WTC11 (cell line): ENCODE data around the gene SRPK3. TPM values are rescaled to one million over a fixed set of nuclear protein-coding genes. Genes with fewer than 3 reads are reported as not detected.
"Not testable (repeated sequence)": the region's sequence is repeated elsewhere in the genome, so short reads cannot be mapped to it uniquely, and the experiment has no call there.

Experiments used
- ATAC-seq: fragments of 200-7000 bp; cut with Tn5 transposase; 2 replicates; pipeline ENCODE4 v1.10.0; 2021; ENCODE audit warnings: mild to moderate bottlenecking, moderate library complexity
- CTCF ChIA-PET: fragments of 300-600 bp; sonication (Branson Sonifier 250); formaldehyde crosslinking; loops from one replicate; lab custom pipeline; 2021; ENCODE audit warnings: antibody characterized with exemption; lab: Charles Lee
- POLR2A ChIA-PET: fragments of 350-600 bp; sonication (Branson Sonifier 250); formaldehyde crosslinking; loops from one replicate; lab custom pipeline; 2021; ENCODE audit warnings: antibody characterized with exemption; lab: Charles Lee
- DNase-seq: peaks from one replicate; pipeline ENCODE4 v3.0.0; 2021; ENCODE audit warnings: low spot score
- H3K27ac Mint-ChIP-seq: 2 replicates; pipeline ENCODE4 v1.8.0; 2021; ENCODE audit warnings: mixed read lengths
- H3K27me3 Mint-ChIP-seq: 2 replicates; pipeline ENCODE4 v1.8.0; 2021; ENCODE audit warnings: low read depth, mild to moderate bottlenecking, moderate library complexity, mixed read lengths
- H3K36me3 Mint-ChIP-seq: 2 replicates; pipeline ENCODE4 v1.8.0; 2021; ENCODE audit warnings: mixed read lengths
- H3K4me1 Mint-ChIP-seq: 2 replicates; pipeline ENCODE4 v1.8.0; 2022; ENCODE audit warnings: mixed read lengths
- H3K4me3 Mint-ChIP-seq: 2 replicates; pipeline ENCODE4 v1.8.0; 2021; ENCODE audit warnings: mild to moderate bottlenecking, moderate library complexity, mixed read lengths
- H3K9me3 Mint-ChIP-seq: 2 replicates; pipeline ENCODE4 v1.8.0; 2021; ENCODE audit warnings: mixed read lengths
- CREB1 ChIP-seq: sonication (generic); formaldehyde crosslinking; IDR thresholded peaks from 2 replicates; pipeline ENCODE4 v1.8.0; 2023; ENCODE audit warnings: mild to moderate bottlenecking, missing genetic modification reagents
- GABPB1 ChIP-seq: sonication (generic); formaldehyde crosslinking; IDR thresholded peaks from 2 replicates; pipeline ENCODE4 v1.8.1; 2023; ENCODE audit warnings: mild to moderate bottlenecking, missing genetic modification reagents
- JAZF1 ChIP-seq: fragments of 250-450 bp; sonication (Bioruptor Pico); IDR thresholded peaks from 2 replicates; pipeline ENCODE4 v1.9.0; 2021; ENCODE audit warnings: moderate library complexity, mild to moderate bottlenecking, inconsistent platforms
- RELA ChIP-seq: sonication (generic); formaldehyde crosslinking; IDR thresholded peaks from 2 replicates; pipeline ENCODE4 v1.8.1; 2022; ENCODE audit warnings: missing genetic modification reagents, mild to moderate bottlenecking, borderline replicate concordance
- total RNA-seq: library from RNA; stranded (reverse); gene quantifications from 3 replicates; pipeline ENCODE4 v1.2.3, GENCODE V29; 2021
- TF ChIP-seq, protein P1 (sequence below): fragments of 250-450 bp; sonication (Bioruptor Pico); conservative IDR thresholded peaks from 2 replicates; pipeline ENCODE4 v1.9.0; 2021; ENCODE audit warnings: mild to moderate bottlenecking
- TF ChIP-seq, protein P2 (sequence below): fragments of 250-450 bp; sonication (Bioruptor Pico); IDR thresholded peaks from 2 replicates; pipeline ENCODE4 v1.9.0; 2021; ENCODE audit warnings: mild to moderate bottlenecking, borderline replicate concordance
- TF ChIP-seq, protein P3 (sequence below): fragments of 250-450 bp; sonication (Bioruptor Pico); IDR thresholded peaks from 2 replicates; pipeline ENCODE4 v1.9.0; 2021; ENCODE audit warnings: moderate library complexity, mild to moderate bottlenecking, inconsistent platforms, borderline replicate concordance
- TF ChIP-seq, protein P4 (sequence below): sonication (generic); formaldehyde crosslinking; IDR thresholded peaks from 2 replicates; pipeline ENCODE4 v1.8.0; 2023; ENCODE audit warnings: missing genetic modification reagents, mild to moderate bottlenecking, borderline replicate concordance

The SRPK3 gene
- total RNA-seq, 1 experiment from 2014 or later: not detected

DNA sequence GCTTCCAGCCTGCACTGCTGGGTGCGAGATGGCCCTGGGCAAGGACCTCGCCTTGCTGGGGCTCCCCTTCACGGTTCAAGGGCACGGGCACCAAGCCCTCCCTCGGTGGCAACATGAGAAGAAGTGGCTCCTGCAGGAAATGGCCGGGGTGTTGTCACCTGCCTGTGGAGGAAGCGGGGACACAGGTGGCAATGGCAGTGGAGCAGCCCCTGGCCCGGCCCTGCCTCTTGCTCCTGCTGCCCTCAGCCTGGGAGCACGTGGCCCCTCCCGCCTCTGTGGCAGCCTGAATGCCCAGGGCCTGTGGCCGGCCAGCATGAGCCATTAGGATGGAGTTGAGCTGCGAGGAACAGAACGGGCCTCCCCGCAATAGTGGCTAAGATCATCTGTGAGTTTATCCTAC, 39.4 kb upstream of the SRPK3 start (continued):
- TF ChIP-seq, protein P1, sequence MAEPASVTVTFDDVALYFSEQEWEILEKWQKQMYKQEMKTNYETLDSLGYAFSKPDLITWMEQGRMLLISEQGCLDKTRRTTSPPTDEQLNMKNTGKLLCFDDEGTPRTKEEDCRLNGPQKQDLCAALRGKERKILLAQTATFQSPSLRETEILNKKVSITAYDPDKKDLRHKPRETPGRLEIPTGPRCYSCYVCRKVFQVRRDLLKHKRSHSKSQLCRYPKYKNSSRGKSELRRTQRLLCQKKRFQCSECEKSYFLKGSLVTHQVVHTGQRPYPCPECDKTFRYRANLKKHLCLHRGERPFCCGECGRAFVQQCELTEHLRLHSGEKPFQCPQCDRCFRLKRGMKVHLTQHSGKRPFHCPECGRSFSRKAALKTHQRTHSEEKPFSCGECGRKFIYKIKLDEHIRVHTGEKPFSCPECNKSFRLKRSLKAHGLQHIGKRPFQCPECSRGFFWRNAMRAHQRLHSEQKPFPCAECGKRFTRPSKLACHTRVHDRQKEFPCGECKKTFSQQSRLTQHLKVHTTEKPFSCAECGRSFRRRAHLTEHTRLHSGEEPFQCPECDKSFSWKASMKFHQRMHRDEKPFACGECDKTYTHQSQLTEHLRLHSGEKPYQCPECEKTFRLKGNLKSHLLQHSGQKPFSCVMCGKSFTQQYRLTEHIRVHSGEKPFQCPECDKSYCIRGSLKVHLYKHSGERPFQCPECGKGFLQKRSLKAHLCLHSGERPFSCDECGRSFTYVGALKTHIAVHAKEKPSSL: no peak
- TF ChIP-seq, protein P2, sequence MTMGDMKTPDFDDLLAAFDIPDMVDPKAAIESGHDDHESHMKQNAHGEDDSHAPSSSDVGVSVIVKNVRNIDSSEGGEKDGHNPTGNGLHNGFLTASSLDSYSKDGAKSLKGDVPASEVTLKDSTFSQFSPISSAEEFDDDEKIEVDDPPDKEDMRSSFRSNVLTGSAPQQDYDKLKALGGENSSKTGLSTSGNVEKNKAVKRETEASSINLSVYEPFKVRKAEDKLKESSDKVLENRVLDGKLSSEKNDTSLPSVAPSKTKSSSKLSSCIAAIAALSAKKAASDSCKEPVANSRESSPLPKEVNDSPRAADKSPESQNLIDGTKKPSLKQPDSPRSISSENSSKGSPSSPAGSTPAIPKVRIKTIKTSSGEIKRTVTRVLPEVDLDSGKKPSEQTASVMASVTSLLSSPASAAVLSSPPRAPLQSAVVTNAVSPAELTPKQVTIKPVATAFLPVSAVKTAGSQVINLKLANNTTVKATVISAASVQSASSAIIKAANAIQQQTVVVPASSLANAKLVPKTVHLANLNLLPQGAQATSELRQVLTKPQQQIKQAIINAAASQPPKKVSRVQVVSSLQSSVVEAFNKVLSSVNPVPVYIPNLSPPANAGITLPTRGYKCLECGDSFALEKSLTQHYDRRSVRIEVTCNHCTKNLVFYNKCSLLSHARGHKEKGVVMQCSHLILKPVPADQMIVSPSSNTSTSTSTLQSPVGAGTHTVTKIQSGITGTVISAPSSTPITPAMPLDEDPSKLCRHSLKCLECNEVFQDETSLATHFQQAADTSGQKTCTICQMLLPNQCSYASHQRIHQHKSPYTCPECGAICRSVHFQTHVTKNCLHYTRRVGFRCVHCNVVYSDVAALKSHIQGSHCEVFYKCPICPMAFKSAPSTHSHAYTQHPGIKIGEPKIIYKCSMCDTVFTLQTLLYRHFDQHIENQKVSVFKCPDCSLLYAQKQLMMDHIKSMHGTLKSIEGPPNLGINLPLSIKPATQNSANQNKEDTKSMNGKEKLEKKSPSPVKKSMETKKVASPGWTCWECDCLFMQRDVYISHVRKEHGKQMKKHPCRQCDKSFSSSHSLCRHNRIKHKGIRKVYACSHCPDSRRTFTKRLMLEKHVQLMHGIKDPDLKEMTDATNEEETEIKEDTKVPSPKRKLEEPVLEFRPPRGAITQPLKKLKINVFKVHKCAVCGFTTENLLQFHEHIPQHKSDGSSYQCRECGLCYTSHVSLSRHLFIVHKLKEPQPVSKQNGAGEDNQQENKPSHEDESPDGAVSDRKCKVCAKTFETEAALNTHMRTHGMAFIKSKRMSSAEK: no peak
- TF ChIP-seq JAZF1: no peak
- TF ChIP-seq, protein P3, sequence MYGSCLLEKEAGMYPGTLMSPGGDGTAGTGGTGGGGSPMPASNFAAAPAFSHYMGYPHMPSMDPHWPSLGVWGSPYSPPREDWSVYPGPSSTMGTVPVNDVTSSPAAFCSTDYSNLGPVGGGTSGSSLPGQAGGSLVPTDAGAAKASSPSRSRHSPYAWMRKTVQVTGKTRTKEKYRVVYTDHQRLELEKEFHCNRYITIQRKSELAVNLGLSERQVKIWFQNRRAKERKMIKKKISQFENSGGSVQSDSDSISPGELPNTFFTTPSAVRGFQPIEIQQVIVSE (CRISPR knock-in tag): no peak
- TF ChIP-seq, all 79 proteins: peak for 0

DNA sequence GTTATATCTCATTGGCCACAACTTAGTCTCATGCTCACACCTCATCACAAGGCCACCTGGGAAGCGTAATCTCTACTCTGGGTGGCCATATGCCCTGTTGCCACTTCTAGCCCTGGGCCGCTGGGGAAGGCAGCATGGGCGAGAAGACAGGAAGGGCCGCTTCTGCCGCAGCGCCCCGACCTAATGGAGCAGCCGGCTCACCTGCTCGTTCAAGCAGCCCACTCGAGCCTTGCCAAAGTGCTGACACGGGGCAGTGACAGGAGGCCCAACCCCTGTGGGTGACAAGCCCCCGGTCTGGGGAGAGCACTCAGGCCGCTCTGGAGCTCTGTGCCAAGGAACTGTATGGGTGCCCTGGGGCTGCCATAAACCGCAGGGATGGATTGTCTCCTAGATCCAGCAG, 38.7 kb upstream of the SRPK3 start:
- ATAC-seq, CTCF ChIA-PET, H3K27ac Mint-ChIP-seq, H3K9me3 Mint-ChIP-seq, DNase-seq, H3K27me3 Mint-ChIP-seq, H3K36me3 Mint-ChIP-seq, H3K4me3 Mint-ChIP-seq, POLR2A ChIA-PET, H3K4me1 Mint-ChIP-seq: not testable (repeated sequence)

DNA sequence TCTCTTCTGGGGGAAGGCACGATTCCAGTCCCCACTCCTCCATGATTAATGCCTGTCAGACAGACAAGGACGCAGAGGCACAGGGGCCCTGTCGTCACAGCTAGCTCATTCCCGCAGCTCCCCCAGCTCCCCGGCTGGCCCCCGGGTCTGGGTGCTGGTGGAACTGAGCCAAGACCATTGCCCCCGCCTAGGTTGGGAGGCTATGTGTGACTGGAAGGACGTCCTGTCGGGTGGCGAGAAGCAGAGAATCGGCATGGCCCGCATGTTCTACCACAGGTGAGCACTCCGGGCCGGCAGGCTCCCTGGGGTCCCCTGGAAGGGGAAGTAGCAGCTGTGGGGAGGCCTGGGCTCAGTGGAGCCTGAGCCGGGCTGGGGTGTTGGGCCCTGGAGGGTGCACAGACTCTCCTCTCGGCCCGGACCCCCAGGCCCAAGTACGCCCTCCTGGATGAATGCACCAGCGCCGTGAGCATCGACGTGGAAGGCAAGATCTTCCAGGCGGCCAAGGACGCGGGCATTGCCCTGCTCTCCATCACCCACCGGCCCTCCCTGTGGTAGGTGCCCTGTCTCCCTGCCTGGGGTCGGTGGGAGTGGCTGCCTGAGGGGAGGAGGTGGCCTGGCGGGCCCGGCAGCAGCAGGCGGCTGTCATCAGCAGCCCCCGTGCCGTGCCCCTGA, 37.9 kb upstream of the SRPK3 start:
- H3K36me3 Mint-ChIP-seq, H3K9me3 Mint-ChIP-seq, POLR2A ChIA-PET, H3K27me3 Mint-ChIP-seq, H3K4me3 Mint-ChIP-seq, DNase-seq, H3K4me1 Mint-ChIP-seq, H3K27ac Mint-ChIP-seq, ATAC-seq: not testable (repeated sequence)
- CTCF ChIA-PET: interaction anchor here (0.9 to 1.8 kb wide), 2 partner anchors 16 to 204 kb away, joined by 3 to 5 read pairs; no protein-coding TSS in a partner anchor

DNA sequence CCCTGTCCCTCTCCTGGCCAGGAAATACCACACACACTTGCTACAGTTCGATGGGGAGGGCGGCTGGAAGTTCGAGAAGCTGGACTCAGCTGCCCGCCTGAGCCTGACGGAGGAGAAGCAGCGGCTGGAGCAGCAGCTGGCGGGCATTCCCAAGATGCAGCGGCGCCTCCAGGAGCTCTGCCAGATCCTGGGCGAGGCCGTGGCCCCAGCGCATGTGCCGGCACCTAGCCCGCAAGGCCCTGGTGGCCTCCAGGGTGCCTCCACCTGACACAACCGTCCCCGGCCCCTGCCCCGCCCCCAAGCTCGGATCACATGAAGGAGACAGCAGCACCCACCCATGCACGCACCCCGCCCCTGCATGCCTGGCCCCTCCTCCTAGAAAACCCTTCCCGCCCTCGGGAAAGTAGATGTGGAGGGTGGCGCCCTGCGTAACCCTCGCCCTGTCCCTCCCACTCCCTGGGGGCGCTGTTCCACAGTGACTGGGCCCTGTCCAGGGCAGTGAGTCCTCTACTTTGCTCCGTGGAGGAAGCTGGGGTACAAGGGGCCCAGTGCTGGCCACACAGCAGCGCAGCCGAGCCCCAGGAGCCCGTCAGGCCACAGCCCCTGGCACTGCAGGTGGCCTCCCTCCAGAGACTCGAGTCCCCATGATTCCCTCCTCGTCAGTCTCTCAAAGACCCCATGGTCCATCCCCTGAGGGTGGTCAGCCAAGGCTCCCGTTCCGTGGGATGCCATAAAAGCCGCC, 37.2 kb upstream of the SRPK3 start:
- peak overlapping the region; percentile 72 for H3K4me3 Mint-ChIP-seq
- H3K27ac Mint-ChIP-seq, H3K4me1 Mint-ChIP-seq, POLR2A ChIA-PET, H3K36me3 Mint-ChIP-seq, H3K9me3 Mint-ChIP-seq, H3K27me3 Mint-ChIP-seq: not testable (repeated sequence)
- CTCF ChIA-PET: interaction anchor here (0.9 to 1.8 kb wide), 6 partner anchors 17 to 203 kb away, joined by 3 to 5 read pairs (median 3); no protein-coding TSS in a partner anchor
- DNase-seq: peak; percentile 70
- ATAC-seq: peak; percentile 57

DNA sequence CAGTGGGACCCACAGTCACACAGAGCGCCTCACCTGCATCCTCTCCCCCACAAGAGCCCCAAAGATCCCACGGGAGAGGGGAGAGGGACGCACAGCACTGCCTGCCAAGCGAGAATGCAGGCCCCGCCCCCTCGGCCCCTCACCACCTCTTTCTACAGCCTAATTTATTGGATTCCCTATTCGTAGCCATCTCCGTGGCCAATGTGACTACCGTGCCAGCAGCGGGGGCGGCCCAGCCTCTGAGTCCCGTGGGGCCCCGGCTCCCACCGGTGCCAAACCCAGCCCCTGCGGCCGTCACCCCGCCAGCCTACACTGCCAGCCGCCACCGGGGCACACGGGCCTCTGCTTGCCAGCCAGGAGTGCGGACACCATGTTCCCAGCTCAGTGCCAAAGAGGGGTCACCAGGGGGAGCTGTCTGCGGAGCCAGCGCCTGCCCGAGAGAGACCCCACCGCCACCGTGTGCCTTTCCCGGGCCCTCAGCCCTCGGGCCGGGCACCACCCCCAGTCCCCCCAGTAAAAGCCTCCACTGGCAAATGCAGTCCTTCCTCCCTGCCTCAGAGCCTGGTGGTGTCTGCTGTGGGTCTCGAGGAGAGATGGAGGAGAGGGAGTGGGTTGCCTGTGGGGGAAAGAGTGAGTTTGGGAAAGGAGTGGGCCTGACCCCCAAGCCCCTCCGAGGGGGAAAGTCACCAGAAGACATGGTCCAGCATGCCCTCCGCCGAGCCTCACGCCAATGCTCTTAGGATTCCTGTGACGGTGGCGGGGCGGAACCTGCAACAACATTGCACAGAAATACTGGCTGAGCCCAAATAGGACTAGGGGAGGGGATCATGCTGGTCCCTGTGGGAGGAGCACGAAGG, 36.4 kb upstream of the SRPK3 start:
- Mint-ChIP-seq H3K4me1 (peaks cover 3% of the 10 kb centered on the region; the same call in 1 of the 2 replicates), H3K9me3 (no peaks in the 10 kb centered on the region), H3K36me3 (no peaks in the 10 kb centered on the region), H3K27me3 (no peaks in the 10 kb centered on the region), H3K4me3 (peak overlapping the region; percentile 72), H3K27ac (no peak overlapping the region)
- ChIA-PET CTCF (interaction anchor here (0.9 to 1.8 kb wide), 7 partner anchors 17 to 203 kb away, joined by 3 to 5 read pairs (median 3); no protein-coding TSS in a partner anchor), POLR2A (no interaction called here)
- ATAC-seq (peak; percentile 58), DNase-seq (peak; percentile 52)
- TF ChIP-seq RELA (CRISPR knock-in tag) (no peak), GABPB1 (no peak), CREB1 (CRISPR knock-in tag) (no peak)
- TF ChIP-seq, protein P4, sequence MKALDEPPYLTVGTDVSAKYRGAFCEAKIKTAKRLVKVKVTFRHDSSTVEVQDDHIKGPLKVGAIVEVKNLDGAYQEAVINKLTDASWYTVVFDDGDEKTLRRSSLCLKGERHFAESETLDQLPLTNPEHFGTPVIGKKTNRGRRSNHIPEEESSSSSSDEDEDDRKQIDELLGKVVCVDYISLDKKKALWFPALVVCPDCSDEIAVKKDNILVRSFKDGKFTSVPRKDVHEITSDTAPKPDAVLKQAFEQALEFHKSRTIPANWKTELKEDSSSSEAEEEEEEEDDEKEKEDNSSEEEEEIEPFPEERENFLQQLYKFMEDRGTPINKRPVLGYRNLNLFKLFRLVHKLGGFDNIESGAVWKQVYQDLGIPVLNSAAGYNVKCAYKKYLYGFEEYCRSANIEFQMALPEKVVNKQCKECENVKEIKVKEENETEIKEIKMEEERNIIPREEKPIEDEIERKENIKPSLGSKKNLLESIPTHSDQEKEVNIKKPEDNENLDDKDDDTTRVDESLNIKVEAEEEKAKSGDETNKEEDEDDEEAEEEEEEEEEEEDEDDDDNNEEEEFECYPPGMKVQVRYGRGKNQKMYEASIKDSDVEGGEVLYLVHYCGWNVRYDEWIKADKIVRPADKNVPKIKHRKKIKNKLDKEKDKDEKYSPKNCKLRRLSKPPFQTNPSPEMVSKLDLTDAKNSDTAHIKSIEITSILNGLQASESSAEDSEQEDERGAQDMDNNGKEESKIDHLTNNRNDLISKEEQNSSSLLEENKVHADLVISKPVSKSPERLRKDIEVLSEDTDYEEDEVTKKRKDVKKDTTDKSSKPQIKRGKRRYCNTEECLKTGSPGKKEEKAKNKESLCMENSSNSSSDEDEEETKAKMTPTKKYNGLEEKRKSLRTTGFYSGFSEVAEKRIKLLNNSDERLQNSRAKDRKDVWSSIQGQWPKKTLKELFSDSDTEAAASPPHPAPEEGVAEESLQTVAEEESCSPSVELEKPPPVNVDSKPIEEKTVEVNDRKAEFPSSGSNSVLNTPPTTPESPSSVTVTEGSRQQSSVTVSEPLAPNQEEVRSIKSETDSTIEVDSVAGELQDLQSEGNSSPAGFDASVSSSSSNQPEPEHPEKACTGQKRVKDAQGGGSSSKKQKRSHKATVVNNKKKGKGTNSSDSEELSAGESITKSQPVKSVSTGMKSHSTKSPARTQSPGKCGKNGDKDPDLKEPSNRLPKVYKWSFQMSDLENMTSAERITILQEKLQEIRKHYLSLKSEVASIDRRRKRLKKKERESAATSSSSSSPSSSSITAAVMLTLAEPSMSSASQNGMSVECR (CRISPR knock-in tag): no peak
